Osteoblast (primary cell): ENCODE measurements around the gene HERPUD2. TPM values are rescaled to one million over a fixed set of nuclear protein-coding genes. Genes with fewer than 3 reads are reported as not detected.
A peak's percentile ranks its signal among the peaks of the same experiment; 100 is the strongest.

Experiments used
- DNase-seq: peaks from one replicate; pipeline ENCODE4 v3.0.0; 2011; ENCODE audit warnings: low spot score, mixed read lengths; ENCODE audit not compliant: insufficient read length; ENCODE audit errors: missing footprints
- H2AFZ ChIP-seq: 2 replicates; pipeline ENCODE4 v1.6.0; 2011; ENCODE audit warnings: mild to moderate bottlenecking, low read length
- H3K27ac ChIP-seq: 2 replicates; pipeline ENCODE4 v1.5.1; 2011; ENCODE audit warnings: mild to moderate bottlenecking, low read depth, low read length, moderate library complexity
- H3K27me3 ChIP-seq: 2 replicates; pipeline ENCODE4 v1.6.0; 2012; ENCODE audit warnings: mild to moderate bottlenecking, control low read depth, inconsistent platforms, low read length, moderate library complexity; ENCODE audit not compliant: insufficient read depth
- H3K36me3 ChIP-seq: 2 replicates; pipeline ENCODE4 v1.5.1; 2011; ENCODE audit warnings: mild to moderate bottlenecking, low read length, control low read depth, moderate library complexity; ENCODE audit not compliant: insufficient read depth
- H3K4me1 ChIP-seq: 2 replicates; pipeline ENCODE4 v1.5.1; 2011; ENCODE audit warnings: mild to moderate bottlenecking, low read length, control low read depth, moderate library complexity; ENCODE audit not compliant: insufficient read depth
- H3K4me2 ChIP-seq: 2 replicates; pipeline ENCODE4 v1.6.0; 2011; ENCODE audit warnings: mild to moderate bottlenecking, low read length; ENCODE audit not compliant: insufficient read depth
- H3K4me3 ChIP-seq: fragments of 200-600 bp; sonication (generic); 3 replicates; pipeline ENCODE4 v1.5.1; 2012; ENCODE audit warnings: mild to moderate bottlenecking, low read length, inconsistent platforms; ENCODE audit not compliant: insufficient read depth
- H3K79me2 ChIP-seq: 2 replicates; pipeline ENCODE4 v1.6.0; 2012; ENCODE audit warnings: mild to moderate bottlenecking, low read length, control low read depth, inconsistent platforms; ENCODE audit not compliant: insufficient read depth
- H3K9me3 ChIP-seq: 2 replicates; pipeline ENCODE4 v1.5.1; 2011; ENCODE audit warnings: low read depth, low read length, control low read depth
- H4K20me1 ChIP-seq: 2 replicates; pipeline ENCODE4 v1.6.0; 2012; ENCODE audit warnings: mild to moderate bottlenecking, low read length, control low read depth; ENCODE audit not compliant: insufficient read depth
- CTCF ChIP-seq: IDR thresholded peaks from 2 replicates; pipeline ENCODE4 v1.5.1; 2011; ENCODE audit warnings: mild to moderate bottlenecking, low read depth, low read length, moderate library complexity; ENCODE audit errors: extremely low read depth
- total RNA-seq: library from RNA; depleted of rRNA; stranded (reverse); fragments of >200 nt; gene quantifications from 2 replicates; pipeline ENCODE4 v1.2.3, GENCODE V29; 2012

Gene HERPUD2
- total RNA-seq, 1 donor, result 32.9 TPM

GRCh38 chr7:35697414-35698175 is 2.7 kb upstream of the HERPUD2 start:
- peaks cover 6% of the 10 kb centered on the region for H3K36me3 ChIP-seq
- DNase-seq, result no peak
- no peak for TF ChIP-seq CTCF
- no peak overlapping the region for H2AFZ ChIP-seq
- peaks cover 23% of the 10 kb centered on the region for H3K4me1 ChIP-seq
- H3K27me3 ChIP-seq, result no peaks in the 10 kb centered on the region
- H3K4me2 ChIP-seq, result peak overlapping the region; percentile 34
- peaks cover 26% of the 10 kb centered on the region for H3K79me2 ChIP-seq
- H3K27ac ChIP-seq, result no peak overlapping the region
- H3K9me3 ChIP-seq, result no peaks in the 10 kb centered on the region
- no peak overlapping the region for H3K4me3 ChIP-seq
- peaks cover 3% of the 10 kb centered on the region for H4K20me1 ChIP-seq

- peak overlapping the region; percentile 96 for H3K4me2 ChIP-seq
- peaks cover 6% of the 10 kb centered on the region for H3K36me3 ChIP-seq
- H3K27ac ChIP-seq, result no peak overlapping the region
- H3K4me3 ChIP-seq, result peak overlapping the region; percentile 87
- no peak overlapping the region for H2AFZ ChIP-seq
- peaks cover 34% of the 10 kb centered on the region for H3K4me1 ChIP-seq
- H4K20me1 ChIP-seq, result peaks cover 14% of the 10 kb centered on the region
- DNase-seq, result no peak
- H3K9me3 ChIP-seq, result no peaks in the 10 kb centered on the region
- no peaks in the 10 kb centered on the region for H3K27me3 ChIP-seq
- H3K79me2 ChIP-seq, result peaks cover 42% of the 10 kb centered on the region
- TF ChIP-seq CTCF, result no peak
Observed at GRCh38 chr7:35695987-35696386, 1.1 kb upstream of the HERPUD2 start.

GRCh38 chr7:35695473-35695850 is 527 bp upstream of the HERPUD2 start:
- H3K36me3 ChIP-seq, result peaks cover 6% of the 10 kb centered on the region
- no peaks in the 10 kb centered on the region for H3K27me3 ChIP-seq
- peak overlapping the region; percentile 87 for H3K4me3 ChIP-seq
- no peaks in the 10 kb centered on the region for H3K9me3 ChIP-seq
- peaks cover 47% of the 10 kb centered on the region for H3K79me2 ChIP-seq
- H3K4me2 ChIP-seq, result peak overlapping the region; percentile 96
- no peak for TF ChIP-seq CTCF
- DNase-seq, result no peak
- H3K4me1 ChIP-seq, result peaks cover 34% of the 10 kb centered on the region
- H2AFZ ChIP-seq, result peak overlapping the region; percentile 86
- H3K27ac ChIP-seq, result peak overlapping the region; percentile 93
- peaks cover 18% of the 10 kb centered on the region for H4K20me1 ChIP-seq

- peaks cover 34% of the 10 kb centered on the region for H3K4me1 ChIP-seq
- peak; percentile 61 for DNase-seq
- peak overlapping the region; percentile 96 for H3K4me2 ChIP-seq
- peaks cover 59% of the 10 kb centered on the region for H3K79me2 ChIP-seq
- H3K27ac ChIP-seq, result peak overlapping the region; percentile 93
- H3K36me3 ChIP-seq, result peaks cover 6% of the 10 kb centered on the region
- H4K20me1 ChIP-seq, result peaks cover 22% of the 10 kb centered on the region
- H2AFZ ChIP-seq, result peak overlapping the region; percentile 86
- H3K9me3 ChIP-seq, result no peaks in the 10 kb centered on the region
- TF ChIP-seq CTCF, result no peak
- no peaks in the 10 kb centered on the region for H3K27me3 ChIP-seq
- peak overlapping the region; percentile 87 for H3K4me3 ChIP-seq
Observed at GRCh38 chr7:35694161-35694783, 663 bp downstream of the HERPUD2 start.
